ENCODE data around the gene PANX2.

Gene PANX2

DNA sequence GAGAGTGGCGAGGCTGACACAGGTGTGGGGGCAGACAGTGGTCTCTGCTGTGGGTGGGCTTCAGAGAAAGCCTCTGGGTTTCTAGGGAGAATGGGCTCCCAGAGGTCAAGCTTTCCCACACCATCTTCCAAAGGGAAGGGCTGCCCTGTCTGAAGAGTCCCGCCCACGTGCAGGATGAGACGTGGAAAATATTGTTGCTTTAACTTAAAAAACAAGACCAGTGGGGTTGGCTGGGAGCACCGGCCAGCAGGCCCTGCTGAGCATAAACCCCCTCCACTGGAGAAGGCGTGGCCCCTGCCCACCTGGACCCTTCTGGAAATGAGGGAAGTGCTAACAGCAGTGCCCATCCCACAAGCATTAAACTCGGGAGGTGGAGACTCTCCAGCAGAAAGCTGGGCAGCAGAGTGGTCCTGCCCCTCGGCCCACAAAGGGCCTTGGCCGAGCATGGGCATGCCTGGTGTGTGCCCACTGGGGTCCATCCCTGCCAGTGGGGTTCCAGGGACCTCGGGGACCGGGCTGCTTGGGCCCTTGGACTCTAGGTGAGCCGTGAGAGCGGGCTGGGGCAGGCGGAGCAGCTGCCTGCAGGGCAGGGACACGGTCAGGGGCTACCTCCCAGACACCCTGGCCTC lies 45.6 kb downstream of the PANX2 start:
- no peak for DNase-seq (ENCODE audit: low read depth)

DNA sequence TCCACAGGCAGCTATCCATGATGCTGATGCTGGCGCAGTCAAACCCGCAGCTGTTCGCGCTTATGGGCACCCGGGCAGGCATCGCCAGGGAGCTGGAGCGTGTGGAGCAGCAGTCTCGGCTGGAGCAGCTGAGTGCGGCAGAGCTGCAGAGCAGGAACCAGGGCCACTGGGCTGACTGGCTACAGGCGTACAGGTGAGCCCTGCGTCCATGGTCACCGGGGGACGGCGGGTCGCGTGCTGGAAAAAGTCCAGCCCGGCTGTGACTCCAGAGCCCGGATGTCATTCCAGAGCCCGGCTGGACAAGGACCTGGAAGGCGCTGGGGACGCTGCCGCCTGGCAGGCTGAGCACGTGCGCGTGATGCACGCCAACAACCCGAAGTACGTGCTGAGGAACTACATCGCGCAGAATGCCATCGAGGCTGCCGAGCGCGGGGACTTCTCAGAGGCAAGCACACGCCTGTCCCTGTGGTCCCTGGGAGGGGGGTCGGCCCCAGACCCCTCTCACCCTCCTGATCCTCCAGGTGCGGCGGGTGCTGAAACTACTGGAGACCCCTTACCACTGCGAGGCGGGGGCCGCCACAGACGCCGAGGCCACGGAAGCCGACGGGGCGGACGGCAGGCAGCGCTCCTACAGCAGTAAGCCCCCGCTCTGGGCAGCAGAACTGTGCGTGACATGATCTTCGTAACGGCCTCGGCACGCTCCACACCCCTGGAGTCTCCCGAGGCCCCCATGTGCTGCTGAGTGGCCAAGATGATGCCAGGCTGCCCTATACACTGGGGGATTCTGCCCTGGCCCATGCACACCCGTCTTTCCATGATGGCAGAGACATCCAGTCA lies 46.4 kb downstream of the PANX2 start:
- DNase-seq (ENCODE audit: low read depth): no peak

DNA sequence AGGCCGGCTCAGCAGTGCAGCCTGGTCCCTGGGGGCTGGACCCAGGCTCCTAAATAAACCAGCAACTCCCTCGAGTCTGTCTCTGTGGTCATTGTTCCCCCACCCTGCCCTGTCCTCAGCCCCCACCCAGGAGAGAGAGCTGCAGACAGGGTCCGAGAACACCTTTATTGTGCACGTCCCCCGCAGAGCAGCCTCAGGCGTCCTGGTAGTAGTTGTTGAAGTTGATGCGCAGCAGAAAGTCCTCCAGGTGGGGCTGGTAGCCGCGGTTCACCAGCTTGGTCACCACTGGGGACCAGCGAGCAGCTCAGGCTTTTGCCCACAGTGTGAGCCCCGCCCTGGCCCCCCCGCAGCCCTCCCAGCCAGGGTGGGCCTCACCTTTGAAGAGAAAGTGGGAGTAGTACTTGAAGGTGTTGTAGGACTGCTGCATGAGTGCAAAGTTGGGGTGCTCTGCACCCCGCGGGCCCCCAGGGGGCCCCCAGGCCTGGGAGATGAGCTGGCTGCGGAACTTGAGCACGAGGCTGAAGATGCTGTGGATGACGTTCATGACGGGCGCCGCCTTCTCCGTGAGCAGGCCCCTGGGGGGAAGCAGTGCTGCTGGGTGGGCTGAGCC lies 47.1 kb downstream of the PANX2 start:
- no peak for DNase-seq (ENCODE audit: low read depth)

DNA sequence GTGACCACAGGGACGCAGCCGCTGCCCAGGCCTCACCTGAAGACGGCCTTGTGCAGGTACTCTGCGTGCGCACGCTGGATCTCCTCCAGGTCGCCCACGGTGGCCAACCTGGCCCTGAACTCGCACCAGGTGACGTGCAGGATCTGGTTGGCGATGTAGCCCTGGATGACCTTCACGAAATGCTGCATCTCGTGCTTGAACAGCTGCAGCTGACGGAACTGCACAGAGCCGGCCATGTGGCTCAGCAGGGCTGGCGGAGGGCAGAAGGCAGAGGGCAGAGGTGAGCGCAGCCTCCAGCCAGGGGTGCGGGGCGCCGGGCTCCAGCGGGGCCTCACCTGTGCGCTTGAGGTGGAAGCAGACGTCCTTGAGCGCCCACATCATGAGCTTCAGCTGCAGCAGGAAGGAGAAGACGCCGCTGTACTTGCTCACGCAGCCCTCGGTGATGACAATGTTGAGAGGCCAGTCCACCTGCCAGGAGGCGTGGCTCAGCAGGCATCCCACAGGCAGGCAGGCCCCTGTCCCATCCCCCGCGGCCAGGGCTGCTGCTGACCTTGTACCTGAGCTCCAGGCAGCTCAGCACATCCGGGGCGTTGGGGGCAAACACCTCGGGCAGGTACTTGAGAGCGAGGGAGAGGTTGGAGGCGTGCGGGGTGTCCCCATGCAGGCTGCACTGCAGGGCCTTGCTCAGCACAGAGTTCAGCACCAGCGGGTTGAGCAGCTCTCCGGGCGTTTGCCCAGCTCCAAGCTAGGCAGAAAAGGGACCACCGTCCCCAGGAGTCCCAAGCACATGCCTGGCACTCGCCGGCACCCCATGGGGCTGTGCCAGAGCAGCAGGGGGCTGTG lies 47.8 kb downstream of the PANX2 start:
- no peak for DNase-seq (ENCODE audit: low read depth)

DNA sequence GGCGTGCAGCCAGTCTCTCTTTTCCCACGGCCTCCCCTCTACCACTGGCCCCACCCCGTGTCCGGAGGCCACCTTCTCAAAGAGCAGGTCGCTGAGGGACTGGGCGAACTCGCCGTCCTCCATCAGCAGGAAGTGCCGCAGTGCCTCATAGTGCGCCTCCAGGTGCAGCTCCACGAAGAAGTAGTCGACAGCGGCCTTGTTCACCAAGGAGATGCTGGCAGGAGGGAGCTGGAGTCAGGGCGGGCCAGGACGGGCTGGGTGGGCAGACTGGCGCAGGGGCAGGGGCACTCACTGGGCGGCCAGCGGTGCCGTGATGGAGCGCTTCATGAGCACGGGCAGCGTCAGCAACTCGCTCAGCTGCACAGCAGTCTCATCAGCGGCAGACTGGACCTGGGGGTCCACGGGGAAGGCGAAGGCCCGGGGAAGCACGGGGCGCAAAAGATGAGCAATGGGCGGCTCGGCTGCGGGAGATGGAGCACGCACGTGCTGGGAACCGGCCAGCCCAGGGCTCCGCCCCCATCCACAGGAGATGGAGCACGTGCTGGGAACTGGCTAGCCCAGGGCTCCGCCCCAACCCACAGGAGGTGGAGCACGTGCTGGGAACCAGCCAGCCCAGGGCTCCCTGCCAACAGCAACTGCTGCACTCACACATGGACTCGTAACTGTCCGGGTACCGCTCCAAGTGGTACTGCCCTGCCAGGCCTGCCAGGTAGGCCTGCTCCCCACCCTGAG lies 48.6 kb downstream of the PANX2 start:
- no peak for DNase-seq (ENCODE audit: low read depth)

DNA sequence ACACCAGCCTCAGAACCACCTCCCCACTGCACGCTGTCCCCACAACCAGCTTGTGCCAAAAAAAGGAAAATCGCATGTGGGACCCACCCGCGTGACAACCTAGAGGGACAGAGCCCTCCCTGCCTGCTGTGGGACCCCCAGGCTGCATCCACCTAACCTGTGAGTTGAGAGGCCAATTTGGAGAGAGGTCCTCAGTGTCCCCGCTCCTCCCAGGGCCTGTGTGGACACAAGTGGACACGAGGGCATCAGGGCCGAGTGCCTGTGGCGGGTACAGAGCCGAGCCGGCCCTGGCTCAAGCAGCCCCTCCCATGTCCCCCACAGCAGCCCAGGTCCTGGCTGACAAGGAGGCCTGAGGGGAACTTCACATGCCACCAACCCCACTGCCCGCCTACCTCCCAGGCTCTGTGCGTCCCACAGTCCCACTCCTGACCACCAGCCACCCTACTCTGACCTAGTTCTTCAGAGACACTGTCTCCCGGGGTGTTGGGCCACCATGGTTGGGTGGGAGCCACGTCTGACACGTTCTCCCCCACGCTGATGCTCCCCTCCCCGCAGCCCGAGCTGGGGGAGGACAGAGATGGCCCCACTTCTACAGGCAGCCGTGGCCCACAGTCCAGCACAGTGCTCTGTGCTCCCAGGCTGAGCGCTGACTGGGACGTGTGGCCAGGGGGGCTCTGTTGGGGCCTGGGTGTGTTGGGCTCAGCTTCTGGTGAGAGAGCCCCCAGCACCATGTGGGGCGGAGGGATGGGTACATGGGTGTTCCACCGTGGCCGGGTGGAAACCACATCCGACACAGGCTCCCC lies 49.5 kb downstream of the PANX2 start:
- DNase-seq (ENCODE audit: low read depth): no peak

DNA sequence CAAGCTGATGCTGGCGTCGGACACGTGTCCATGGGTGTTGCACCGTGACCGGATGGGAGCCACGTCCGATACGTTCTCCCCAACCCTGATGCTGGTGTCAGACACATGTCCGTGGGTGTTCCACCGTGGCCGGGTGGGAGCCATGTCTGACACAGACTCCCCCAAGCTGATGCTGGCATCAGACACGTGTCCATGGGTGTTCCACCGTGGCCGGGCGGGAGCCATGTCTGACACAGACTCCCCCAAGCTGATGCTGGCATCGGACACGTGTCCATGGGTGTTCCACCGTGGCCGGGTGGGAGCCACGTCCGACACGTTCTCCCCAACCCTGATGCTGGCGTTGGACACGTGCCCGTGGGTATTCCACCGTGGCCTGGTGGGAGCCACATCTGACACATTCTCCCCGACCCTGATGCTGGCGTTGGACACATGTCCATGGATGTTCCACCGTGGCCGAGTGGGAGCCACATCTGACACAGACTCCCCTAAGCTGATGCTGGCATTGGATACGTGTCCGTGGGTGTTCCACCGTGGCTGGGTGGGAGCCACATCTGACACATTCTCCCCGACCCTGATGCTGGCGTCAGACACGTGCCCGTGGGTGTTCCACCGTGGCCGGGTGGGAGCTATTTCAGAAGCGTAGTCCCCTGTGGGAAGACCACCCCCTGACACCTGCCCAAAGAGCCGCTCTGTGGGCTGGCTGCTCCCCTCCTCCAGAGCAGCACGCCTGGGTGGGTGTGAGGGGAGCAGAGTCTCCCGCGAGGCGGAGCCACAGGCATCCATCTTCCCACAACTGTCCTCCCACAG lies 50.3 kb downstream of the PANX2 start:
- no peak for DNase-seq (ENCODE audit: low read depth)

DNA sequence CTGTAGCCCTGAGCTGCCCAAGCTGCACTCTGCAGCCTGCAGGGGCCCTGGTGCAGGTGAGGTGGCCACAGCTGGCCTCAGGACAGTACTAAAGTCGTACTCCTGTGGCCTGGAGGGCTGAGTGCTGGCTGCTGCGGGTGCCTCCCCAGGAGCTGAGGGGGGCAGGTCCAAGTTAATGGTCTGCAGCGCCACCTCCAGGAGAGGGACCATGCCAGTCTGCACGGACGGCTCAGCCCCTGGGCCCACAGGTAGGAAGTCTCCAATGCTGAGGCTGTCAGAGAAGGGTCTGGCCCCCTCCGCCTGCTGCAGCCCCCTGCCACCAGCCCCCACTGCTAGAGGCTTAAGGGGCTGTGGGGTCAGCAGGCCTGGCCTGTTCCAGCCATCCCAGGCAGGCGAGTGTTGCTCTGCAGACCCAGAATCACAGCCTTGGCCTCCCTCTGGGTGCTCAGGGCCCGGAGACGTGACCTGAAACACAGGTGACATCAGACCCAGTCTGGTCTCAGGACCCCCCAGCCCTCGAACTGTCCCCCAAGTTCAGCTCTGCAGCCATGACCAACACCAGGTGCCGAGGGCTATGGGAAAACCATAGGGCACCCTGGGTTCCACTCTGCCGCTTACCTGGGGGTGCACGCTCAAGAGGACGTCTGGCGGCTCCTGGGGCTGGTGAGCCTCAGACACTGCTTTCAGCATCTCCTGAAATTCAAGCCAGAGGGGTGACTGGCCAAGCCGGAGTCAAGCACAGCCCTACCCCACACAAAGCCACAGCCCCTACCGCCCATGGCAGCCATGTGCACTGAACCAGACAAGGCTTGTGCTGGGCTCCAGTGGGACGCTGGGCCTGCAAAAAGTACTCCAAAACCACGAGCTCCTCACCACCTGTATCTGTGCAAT lies 51.1 kb downstream of the PANX2 start:
- DNase-seq (ENCODE audit: low read depth): no peak

DNA sequence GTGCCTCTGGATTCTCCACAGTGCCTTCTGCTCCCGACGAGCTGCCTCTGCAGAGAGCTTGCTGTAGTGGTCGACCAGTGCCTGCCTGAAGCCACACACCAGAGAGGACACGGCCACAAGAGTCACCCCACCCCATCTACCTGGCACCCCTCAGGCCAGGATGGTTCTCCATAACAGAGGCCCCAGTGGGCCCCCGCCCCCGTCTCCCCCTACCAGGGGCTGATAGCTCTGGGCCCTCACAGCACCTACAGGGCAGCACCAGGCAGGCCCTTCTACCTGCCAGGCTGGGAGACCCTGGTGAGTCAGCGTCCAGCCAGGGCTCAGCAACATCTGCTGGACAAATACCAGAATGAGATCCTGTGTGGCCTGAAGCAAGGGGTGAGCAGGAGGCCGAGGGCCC lies 52.0 kb downstream of the PANX2 start:
- no peak for DNase-seq (ENCODE audit: low read depth)

DNA sequence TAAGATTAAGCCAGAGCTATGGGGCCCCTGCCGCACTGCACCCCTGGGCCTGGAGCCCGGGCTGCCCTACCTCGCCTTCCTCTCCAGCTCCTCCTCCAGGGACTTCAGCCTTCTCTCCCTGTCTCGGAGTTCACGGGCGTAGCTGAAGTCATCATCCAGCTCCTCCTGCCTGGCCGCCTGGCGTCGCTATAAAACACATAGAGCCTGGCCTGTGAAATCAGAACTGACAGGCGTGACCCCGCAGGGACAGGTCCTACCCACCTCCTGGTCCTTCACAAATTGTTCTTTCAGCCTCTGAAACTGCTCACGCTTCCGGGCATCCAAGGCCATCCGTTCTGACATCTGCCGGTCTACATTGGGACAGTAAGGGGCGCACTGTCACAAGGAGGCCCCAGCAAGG lies 53.5 kb downstream of the PANX2 start:
- no peak for DNase-seq (ENCODE audit: low read depth)

DNA sequence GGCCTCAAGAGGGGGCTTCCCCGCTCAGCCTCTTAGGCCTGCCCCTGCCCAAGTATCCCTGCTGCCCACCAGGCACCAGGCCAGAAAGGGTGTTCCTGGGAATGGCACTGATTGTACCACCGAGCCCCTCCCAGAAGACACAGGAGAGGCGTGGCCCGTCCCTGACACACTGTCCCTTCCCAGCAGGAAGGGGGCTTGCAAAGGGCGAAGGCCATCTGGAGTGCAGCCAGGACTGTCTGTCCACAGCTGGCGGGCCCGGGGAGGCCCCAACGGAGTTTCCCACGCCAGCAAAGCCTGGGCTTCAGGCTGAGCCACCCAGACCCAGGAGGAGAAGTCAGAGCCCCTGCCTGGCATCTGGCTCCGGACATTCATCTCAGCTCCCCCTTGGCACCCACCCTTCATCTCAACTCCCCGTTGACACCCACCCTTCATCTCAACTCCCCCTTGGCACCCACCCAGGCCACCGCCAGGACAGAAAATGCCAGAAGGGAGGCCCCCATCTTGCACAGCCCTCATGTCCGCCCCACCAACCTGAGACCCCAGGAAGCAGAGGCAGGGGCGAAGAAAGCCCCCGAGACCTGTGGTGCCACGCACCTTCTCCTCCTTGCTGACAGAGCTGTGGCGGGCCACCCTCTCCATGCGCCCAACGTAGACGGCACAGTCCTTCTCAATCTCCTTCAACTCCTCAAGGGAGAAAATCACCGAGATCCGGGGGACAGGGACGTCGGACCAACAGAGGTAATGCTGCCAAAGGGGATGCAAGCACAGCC lies 54.9 kb downstream of the PANX2 start:
- DNase-seq (ENCODE audit: low read depth): no peak

DNA sequence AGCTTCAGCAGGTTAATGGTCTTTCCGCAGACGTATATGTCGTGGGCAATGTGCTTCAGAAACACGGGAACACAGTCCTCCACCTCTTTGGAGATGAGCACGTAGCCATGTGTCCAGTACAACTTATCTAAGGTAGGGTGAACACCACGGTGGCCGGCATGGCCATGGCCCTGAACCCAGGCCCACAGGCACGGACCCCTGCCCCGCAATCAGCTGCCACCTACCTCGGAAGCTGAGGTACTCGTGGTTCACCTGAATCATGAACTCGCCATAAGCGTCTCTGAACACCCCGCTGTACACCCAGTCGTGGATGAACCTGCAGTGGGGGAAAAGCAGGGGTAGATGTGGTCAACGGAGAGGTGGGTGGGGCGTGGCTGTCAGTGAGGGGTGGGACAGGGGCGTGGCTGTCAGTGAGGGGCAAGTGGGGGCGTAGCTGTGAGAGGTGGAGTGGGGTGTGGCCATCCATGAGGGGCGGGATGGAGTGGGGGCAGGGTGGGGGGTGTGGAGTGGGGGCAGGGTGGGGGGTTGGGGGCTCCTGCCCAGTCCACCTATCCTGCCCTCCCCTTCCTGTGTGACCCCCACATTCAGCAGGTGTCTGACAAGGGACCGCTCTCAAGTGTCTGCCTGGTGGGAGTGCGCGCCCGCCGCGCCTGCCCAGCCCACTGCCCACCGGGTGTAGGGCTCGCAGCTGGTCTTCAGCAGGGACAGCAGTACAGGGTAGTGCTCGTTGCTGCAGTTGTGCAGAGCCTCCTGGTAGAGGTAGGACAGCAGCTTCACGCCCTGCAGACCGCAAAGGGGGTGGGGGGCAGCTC lies 55.7 kb downstream of the PANX2 start:
- DNase-seq (ENCODE audit: low read depth): no peak

DNA sequence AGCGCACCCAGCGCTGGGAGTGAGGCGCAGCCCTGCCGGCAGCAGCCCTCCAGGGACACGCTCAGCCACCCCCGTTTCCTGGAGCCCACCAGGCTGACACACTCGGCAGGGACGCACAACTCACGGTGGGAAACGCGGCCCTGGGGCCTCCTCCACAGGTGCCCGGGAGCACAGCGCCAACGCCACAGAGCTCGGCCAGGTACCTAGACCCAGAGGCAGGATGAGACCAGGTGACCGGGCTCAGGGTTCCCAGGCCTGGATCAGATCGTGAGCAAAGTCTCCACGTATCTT lies 56.3 kb downstream of the PANX2 start:
- DNase-seq (ENCODE audit: low read depth): no peak

DNA sequence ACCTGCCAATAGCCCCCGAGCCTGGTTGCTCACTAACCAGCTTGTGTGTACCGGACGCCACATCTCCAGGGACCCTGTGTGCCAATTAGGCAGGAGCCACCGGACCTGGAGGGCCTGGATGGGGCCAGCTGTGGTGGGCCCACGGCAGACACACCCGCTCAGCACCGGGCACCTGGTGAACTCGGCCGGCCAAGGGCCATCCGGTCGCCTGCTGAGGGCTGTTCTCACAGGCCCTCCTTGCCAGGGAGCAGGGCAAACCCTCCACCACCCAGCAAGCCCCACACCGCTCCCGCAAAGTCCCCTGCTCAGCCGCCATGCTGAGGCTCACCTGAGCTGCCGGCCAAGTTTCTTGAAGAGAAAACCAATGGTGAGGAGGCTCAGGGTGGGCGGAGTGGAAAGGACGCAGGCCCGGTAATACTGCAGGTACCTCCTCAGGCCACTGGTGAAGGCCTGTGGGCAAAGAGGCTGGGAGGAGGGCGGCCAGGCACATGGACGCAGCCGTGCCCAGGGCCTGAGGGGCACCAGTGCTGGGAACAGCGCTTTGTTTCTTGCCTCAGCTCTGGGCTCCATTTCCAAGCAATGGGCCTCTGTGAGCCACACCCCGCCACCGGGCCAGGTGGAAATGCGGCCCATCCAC lies 57.2 kb downstream of the PANX2 start:
- DNase-seq (ENCODE audit: low read depth): no peak

DNA sequence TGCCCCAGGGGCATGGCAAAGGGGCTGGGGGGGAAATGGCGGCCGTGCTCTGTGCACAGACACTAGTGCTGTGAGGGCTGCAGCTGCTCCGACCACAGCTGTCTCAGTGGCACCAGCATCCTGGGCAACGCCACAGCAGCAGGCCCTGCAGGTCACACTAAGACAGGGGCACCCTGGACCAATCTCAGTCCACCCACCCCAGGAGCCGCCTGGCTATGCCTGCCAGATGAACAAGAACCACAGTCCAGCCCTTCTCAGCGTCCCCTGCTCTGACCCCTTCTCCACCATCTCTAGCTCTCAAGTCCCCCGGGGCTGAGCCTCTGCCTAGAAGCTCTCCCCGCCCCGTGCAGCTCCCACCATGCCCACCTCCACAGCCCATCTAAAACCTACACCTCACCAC lies 57.8 kb downstream of the PANX2 start:
- DNase-seq (ENCODE audit: low read depth): no peak

DNA sequence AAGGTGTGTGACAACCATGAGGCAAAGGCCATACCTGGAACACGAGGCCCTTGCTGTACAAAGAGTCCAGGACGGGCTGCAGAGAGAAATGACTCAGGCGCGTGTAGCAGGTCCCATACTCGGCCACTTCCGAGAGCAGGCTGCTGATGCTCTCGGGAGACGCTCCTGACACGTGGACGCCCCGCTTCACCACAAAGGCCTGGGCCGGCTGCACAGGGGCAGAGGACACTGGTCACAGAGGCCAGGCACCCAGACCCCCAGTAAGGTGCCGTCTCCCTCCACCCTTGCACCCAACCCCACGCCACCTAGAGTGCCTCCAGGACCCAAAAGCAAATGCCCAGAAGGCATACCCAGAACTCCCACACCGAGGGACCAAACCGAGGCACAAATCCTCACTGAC lies 58.8 kb downstream of the PANX2 start:
- no peak for DNase-seq (ENCODE audit: low read depth)
